HL-60 (cell line): ENCODE results near the gene SNAP23.

ENCODE experiments used
- DNase-seq, 2 experiments: peaks; one replicate each; pipeline ENCODE4 v3.0.0-alpha.2; 2010 to 2020; ENCODE audit warnings: low read depth in 1 of 2, low spot score in 1 of 2
- H3K27ac ChIP-seq: fragments of 250-450 bp; sonication (Bioruptor Pico); replicated peaks from 2 replicates; pipeline ENCODE4 v1.5.1; 2020; ENCODE audit warnings: mild to moderate bottlenecking, moderate library complexity
- H3K27me3 ChIP-seq: fragments of 250-450 bp; sonication (Bioruptor Pico); 2 replicates; pipeline ENCODE4 v1.5.1; 2021; ENCODE audit warnings: mild to moderate bottlenecking, moderate library complexity; ENCODE audit not compliant: insufficient read depth, poor library complexity, severe bottlenecking
- H3K4me3 ChIP-seq: replicated peaks from 2 replicates; pipeline ENCODE4 v1.5.1; 2011; ENCODE audit warnings: mild to moderate bottlenecking, control low read depth, low read length; ENCODE audit not compliant: insufficient read depth
- CTCF ChIP-seq: IDR thresholded peaks from one replicate; pipeline ENCODE4 v1.5.1; 2011; ENCODE audit warnings: low read length, control low read depth, inconsistent platforms; ENCODE audit not compliant: insufficient read depth
- GABPA ChIP-seq: IDR thresholded peaks from 2 replicates; pipeline ENCODE4 v1.6.1; 2012; ENCODE audit warnings: low read depth
- POLR2AphosphoS5 ChIP-seq: IDR thresholded peaks from 2 replicates; pipeline ENCODE4 v1.6.1; 2012; ENCODE audit warnings: low read depth
- SPI1 ChIP-seq: IDR thresholded peaks from 2 replicates; pipeline ENCODE4 v1.6.1; 2012; ENCODE audit warnings: low read depth, mild to moderate bottlenecking, borderline replicate concordance
- TF ChIP-seq, protein P1 (sequence below): IDR thresholded peaks from 2 replicates; pipeline ENCODE4 v1.6.1; 2012; ENCODE audit warnings: low read depth; ENCODE audit not compliant: insufficient replicate concordance

SNAP23 gene

GRCh38 chr15:42483677-42484076, 11.8 kb upstream of the SNAP23 start:
- Histone ChIP-seq H3K27ac (no peak overlapping the region), H3K4me3 (no peak overlapping the region), H3K27me3 (no peaks in the 10 kb centered on the region)
- DNase-seq, result no peak
- no peak for TF ChIP-seq CTCF
- TF ChIP-seq SPI1, result no peak
- TF ChIP-seq, protein P1, sequence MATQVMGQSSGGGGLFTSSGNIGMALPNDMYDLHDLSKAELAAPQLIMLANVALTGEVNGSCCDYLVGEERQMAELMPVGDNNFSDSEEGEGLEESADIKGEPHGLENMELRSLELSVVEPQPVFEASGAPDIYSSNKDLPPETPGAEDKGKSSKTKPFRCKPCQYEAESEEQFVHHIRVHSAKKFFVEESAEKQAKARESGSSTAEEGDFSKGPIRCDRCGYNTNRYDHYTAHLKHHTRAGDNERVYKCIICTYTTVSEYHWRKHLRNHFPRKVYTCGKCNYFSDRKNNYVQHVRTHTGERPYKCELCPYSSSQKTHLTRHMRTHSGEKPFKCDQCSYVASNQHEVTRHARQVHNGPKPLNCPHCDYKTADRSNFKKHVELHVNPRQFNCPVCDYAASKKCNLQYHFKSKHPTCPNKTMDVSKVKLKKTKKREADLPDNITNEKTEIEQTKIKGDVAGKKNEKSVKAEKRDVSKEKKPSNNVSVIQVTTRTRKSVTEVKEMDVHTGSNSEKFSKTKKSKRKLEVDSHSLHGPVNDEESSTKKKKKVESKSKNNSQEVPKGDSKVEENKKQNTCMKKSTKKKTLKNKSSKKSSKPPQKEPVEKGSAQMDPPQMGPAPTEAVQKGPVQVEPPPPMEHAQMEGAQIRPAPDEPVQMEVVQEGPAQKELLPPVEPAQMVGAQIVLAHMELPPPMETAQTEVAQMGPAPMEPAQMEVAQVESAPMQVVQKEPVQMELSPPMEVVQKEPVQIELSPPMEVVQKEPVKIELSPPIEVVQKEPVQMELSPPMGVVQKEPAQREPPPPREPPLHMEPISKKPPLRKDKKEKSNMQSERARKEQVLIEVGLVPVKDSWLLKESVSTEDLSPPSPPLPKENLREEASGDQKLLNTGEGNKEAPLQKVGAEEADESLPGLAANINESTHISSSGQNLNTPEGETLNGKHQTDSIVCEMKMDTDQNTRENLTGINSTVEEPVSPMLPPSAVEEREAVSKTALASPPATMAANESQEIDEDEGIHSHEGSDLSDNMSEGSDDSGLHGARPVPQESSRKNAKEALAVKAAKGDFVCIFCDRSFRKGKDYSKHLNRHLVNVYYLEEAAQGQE, result no peak
- no peak for TF ChIP-seq POLR2AphosphoS5
- TF ChIP-seq GABPA, result no peak

GRCh38 chr15:42490291-42490670, 5.2 kb upstream of the SNAP23 start:
- Histone ChIP-seq H3K27me3 (no peaks in the 10 kb centered on the region), H3K27ac (peak overlapping the region; percentile 90), H3K4me3 (peak overlapping the region; percentile 92)
- no peak for TF ChIP-seq CTCF
- no peak for TF ChIP-seq POLR2AphosphoS5
- TF ChIP-seq SPI1, result peak; percentile 86
- no peak for DNase-seq

GRCh38 chr15:42490671-42491538, 4.5 kb upstream of the SNAP23 start, which contains the start of gene ZNF106:
Gene ZNF106, minus strand, starts transcription at chr15:42491141. Its CDS starts 18,852 bp downstream, at chr15:42472289.
- Histone ChIP-seq H3K27ac (peak within 1 kb of the TSS; percentile 90), H3K4me3 (peak within 1 kb of the TSS; percentile 92), H3K27me3 (no peaks in the 10 kb centered on the region)
- TF ChIP-seq, protein P1, result peak; percentile 73
- TF ChIP-seq POLR2AphosphoS5 (peak; percentile 57; the same call in 1 of the 2 replicates), SPI1 (no peak; the same call in 1 of the 2 replicates)
- DNase-seq, result peak; percentile 81 to 88

DNA sequence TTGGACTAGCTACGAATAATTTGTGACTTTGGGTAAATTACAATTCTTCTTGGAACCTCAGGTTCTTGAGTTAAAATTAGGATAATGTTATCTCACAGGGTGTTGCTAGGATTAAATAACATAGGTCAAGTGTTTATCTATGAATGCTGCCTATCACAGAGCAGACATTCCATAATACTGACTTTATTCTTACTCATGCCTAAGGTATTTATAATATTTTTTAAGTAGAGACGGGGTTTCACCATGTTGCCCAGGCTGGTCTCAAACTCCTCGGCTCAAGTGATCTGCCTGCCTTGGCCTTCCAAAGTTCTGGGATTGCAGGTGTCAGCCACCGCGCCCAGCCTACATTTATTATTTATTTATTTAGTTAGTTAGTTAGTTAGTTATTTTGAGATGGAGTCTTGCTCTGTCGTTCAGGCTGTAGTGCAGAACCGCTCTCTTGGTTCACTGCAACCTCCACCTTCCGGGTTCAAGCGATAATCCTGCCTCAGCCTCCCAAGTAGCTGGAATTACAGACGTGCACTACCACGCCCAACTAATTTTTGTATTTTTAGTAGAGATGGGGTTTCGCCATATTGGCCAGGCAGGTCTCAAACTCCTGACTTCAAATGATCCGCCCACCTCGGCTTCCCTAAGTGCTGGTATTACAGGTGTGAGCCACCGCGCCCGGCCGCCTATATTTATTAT, 3.8 kb upstream of the SNAP23 start:
- TF ChIP-seq POLR2AphosphoS5, result no peak
- TF ChIP-seq, protein P1, result no peak
- no peak for TF ChIP-seq SPI1
- Histone ChIP-seq H3K4me3 (peak overlapping the region; percentile 92), H3K27ac (peak overlapping the region; percentile 90), H3K27me3 (no peaks in the 10 kb centered on the region)
- DNase-seq, result no peak
